ENCODE data around the gene NCAPD2.
"Not testable (repeated sequence)": the region's sequence is repeated elsewhere in the genome, so short reads cannot be mapped to it uniquely, and the experiment has no call there.

Gene NCAPD2

GRCh38 chr12:6556496-6556817 lies 62.6 kb downstream of the NCAPD2 start:
- not testable (repeated sequence) for H2BK12ac ChIP-seq (ENCODE audit: low read length in 2 of 2); DNase-seq; H3K4ac ChIP-seq (ENCODE audit: low read depth in 1 of 2, low read length in 2 of 2); H3K4me3 ChIP-seq (ENCODE audit: insufficient read depth in 1 of 2, low read depth in 1 of 2, low read length in 2 of 2); H2AFZ ChIP-seq (ENCODE audit: low read depth, low read length); H2BK15ac ChIP-seq (ENCODE audit: low read depth, poor library complexity, severe bottlenecking); H3K14ac ChIP-seq (ENCODE audit: low read length in 2 of 2); H4K91ac ChIP-seq (ENCODE audit: low read length); H3K9me3 ChIP-seq (ENCODE audit: control insufficient read depth, low read length); H2BK120ac ChIP-seq (ENCODE audit: low read depth, low read length); H3K4me2 ChIP-seq (ENCODE audit: low read length, poor library complexity, severe bottlenecking); H3K18ac ChIP-seq (ENCODE audit: low read depth in 1 of 2, low read length in 2 of 2); H2BK5ac ChIP-seq (ENCODE audit: low read depth, low read length, poor library complexity, severe bottlenecking); H3K27ac ChIP-seq (ENCODE audit: low read length, poor library complexity, severe bottlenecking); H2AK5ac ChIP-seq (ENCODE audit: low read length, severe bottlenecking); H3K27me3 ChIP-seq (ENCODE audit: control insufficient read depth in 1 of 2, insufficient read depth in 1 of 2, low read length in 2 of 2); H3K23ac ChIP-seq (ENCODE audit: low read length in 2 of 2)
- Histone ChIP-seq H3K9ac (ENCODE audit: low read length) (peak overlapping the region; percentile 37), H3K4me1 (ENCODE audit: control insufficient read depth, insufficient read depth, low read depth, low read length) (peaks cover 29% of the 10 kb centered on the region), H4K8ac (ENCODE audit: low read length) (peak overlapping the region; percentile 79), H3K79me1 (replicated peaks; ENCODE audit: low read length, poor library complexity, severe bottlenecking) (peaks cover 23% of the 10 kb centered on the region), H3K36me3 (ENCODE audit: control insufficient read depth in 1 of 2, insufficient read depth in 2 of 2, low read depth in 1 of 2, low read length in 2 of 2) (peaks cover 39 to 40% of the 10 kb centered on the region in 2 experiments)
- WGBS: 96% methylated on average over 7 of the region's 7 CpGs

- Histone ChIP-seq H4K91ac (ENCODE audit: low read length) (no peak overlapping the region), H3K27me3 (ENCODE audit: control insufficient read depth in 1 of 2, insufficient read depth in 1 of 2, low read length in 2 of 2) (no peaks in the 10 kb centered on the region), H3K14ac (ENCODE audit: low read length in 2 of 2) (no peak overlapping the region), H2BK15ac (ENCODE audit: low read depth, poor library complexity, severe bottlenecking) (no peak overlapping the region), H3K79me1 (replicated peaks; ENCODE audit: low read length, poor library complexity, severe bottlenecking) (peaks cover 26% of the 10 kb centered on the region), H2AK5ac (ENCODE audit: low read length, severe bottlenecking) (no peak overlapping the region), H3K4me1 (ENCODE audit: control insufficient read depth, insufficient read depth, low read depth, low read length) (peaks cover 25% of the 10 kb centered on the region), H2BK12ac (ENCODE audit: low read length in 2 of 2) (no peak overlapping the region), H2BK5ac (ENCODE audit: low read depth, low read length, poor library complexity, severe bottlenecking) (no peak overlapping the region), H2BK120ac (ENCODE audit: low read depth, low read length) (no peak overlapping the region), H3K4ac (ENCODE audit: low read depth in 1 of 2, low read length in 2 of 2) (no peak overlapping the region), H3K18ac (ENCODE audit: low read depth in 1 of 2, low read length in 2 of 2) (no peak overlapping the region), H4K8ac (ENCODE audit: low read length) (no peak overlapping the region), H3K4me3 (ENCODE audit: insufficient read depth in 1 of 2, low read depth in 1 of 2, low read length in 2 of 2) (no peak overlapping the region), H2AFZ (ENCODE audit: low read depth, low read length) (no peak overlapping the region), H3K27ac (ENCODE audit: low read length, poor library complexity, severe bottlenecking) (no peak overlapping the region), H3K4me2 (ENCODE audit: low read length, poor library complexity, severe bottlenecking) (no peak overlapping the region), H3K23ac (ENCODE audit: low read length in 2 of 2) (no peak overlapping the region), H3K9ac (ENCODE audit: low read length) (peak overlapping the region; percentile 37), H3K36me3 (ENCODE audit: control insufficient read depth in 1 of 2, insufficient read depth in 2 of 2, low read depth in 1 of 2, low read length in 2 of 2) (peaks cover 43 to 44% of the 10 kb centered on the region in 2 experiments), H3K9me3 (ENCODE audit: control insufficient read depth, low read length) (no peaks in the 10 kb centered on the region)
- no peak for DNase-seq
- WGBS: 98% methylated on average over 4 of the region's 4 CpGs
Measured at GRCh38 chr12:6556857-6557256, 63.0 kb downstream of the NCAPD2 start.

- H4K8ac ChIP-seq (ENCODE audit: low read length); H3K14ac ChIP-seq (ENCODE audit: low read length in 2 of 2); H2BK120ac ChIP-seq (ENCODE audit: low read depth, low read length); H3K18ac ChIP-seq (ENCODE audit: low read depth in 1 of 2, low read length in 2 of 2); H3K4ac ChIP-seq (ENCODE audit: low read depth in 1 of 2, low read length in 2 of 2); H4K91ac ChIP-seq (ENCODE audit: low read length); H3K9me3 ChIP-seq (ENCODE audit: control insufficient read depth, low read length); H3K23ac ChIP-seq (ENCODE audit: low read length in 2 of 2); H2BK12ac ChIP-seq (ENCODE audit: low read length in 2 of 2); H3K4me3 ChIP-seq (ENCODE audit: insufficient read depth in 1 of 2, low read depth in 1 of 2, low read length in 2 of 2); H2AK5ac ChIP-seq (ENCODE audit: low read length, severe bottlenecking); H2BK5ac ChIP-seq (ENCODE audit: low read depth, low read length, poor library complexity, severe bottlenecking); H3K27ac ChIP-seq (ENCODE audit: low read length, poor library complexity, severe bottlenecking); H2AFZ ChIP-seq (ENCODE audit: low read depth, low read length); H3K4me2 ChIP-seq (ENCODE audit: low read length, poor library complexity, severe bottlenecking); H3K27me3 ChIP-seq (ENCODE audit: control insufficient read depth in 1 of 2, insufficient read depth in 1 of 2, low read length in 2 of 2); H2BK15ac ChIP-seq (ENCODE audit: low read depth, poor library complexity, severe bottlenecking): not testable (repeated sequence)
- H3K79me1 ChIP-seq (replicated peaks; ENCODE audit: low read length, poor library complexity, severe bottlenecking): peaks cover 36% of the 10 kb centered on the region
- peak overlapping the region; percentile 42 for H3K9ac ChIP-seq (ENCODE audit: low read length)
- H3K4me1 ChIP-seq (ENCODE audit: control insufficient read depth, insufficient read depth, low read depth, low read length): peaks cover 15% of the 10 kb centered on the region
- DNase-seq: peak; percentile 84
- 84% methylated on average over 12 of the region's 14 CpGs for WGBS
- peaks cover 52 to 57% of the 10 kb centered on the region in 2 experiments for H3K36me3 ChIP-seq (ENCODE audit: control insufficient read depth in 1 of 2, insufficient read depth in 2 of 2, low read depth in 1 of 2, low read length in 2 of 2)
Measured at GRCh38 chr12:6558014-6558760, 64.3 kb downstream of the NCAPD2 start.

- no peak overlapping the region for H4K91ac ChIP-seq (ENCODE audit: low read length)
- no peak overlapping the region for H4K8ac ChIP-seq (ENCODE audit: low read length)
- DNase-seq: no peak
- H3K27me3 ChIP-seq (ENCODE audit: control insufficient read depth in 1 of 2, insufficient read depth in 1 of 2, low read length in 2 of 2): no peaks in the 10 kb centered on the region
- peaks cover 41% of the 10 kb centered on the region for H3K79me1 ChIP-seq (replicated peaks; ENCODE audit: low read length, poor library complexity, severe bottlenecking)
- H3K4ac ChIP-seq (ENCODE audit: low read depth in 1 of 2, low read length in 2 of 2): no peak overlapping the region
- H3K23ac ChIP-seq (ENCODE audit: low read length in 2 of 2): no peak overlapping the region
- peak overlapping the region; percentile 45 for H3K9ac ChIP-seq (ENCODE audit: low read length)
- no peak overlapping the region for H3K14ac ChIP-seq (ENCODE audit: low read length in 2 of 2)
- H2BK12ac ChIP-seq (ENCODE audit: low read length in 2 of 2): no peak overlapping the region
- no peaks in the 10 kb centered on the region for H3K9me3 ChIP-seq (ENCODE audit: control insufficient read depth, low read length)
- no peak overlapping the region for H3K27ac ChIP-seq (ENCODE audit: low read length, poor library complexity, severe bottlenecking)
- peaks cover 5% of the 10 kb centered on the region for H3K4me1 ChIP-seq (ENCODE audit: control insufficient read depth, insufficient read depth, low read depth, low read length)
- H2BK120ac ChIP-seq (ENCODE audit: low read depth, low read length): no peak overlapping the region
- WGBS: 78% methylated on average over 1 of the region's 1 CpG
- H3K4me2 ChIP-seq (ENCODE audit: low read length, poor library complexity, severe bottlenecking): no peak overlapping the region
- H3K18ac ChIP-seq (ENCODE audit: low read depth in 1 of 2, low read length in 2 of 2): no peak overlapping the region
- H2BK5ac ChIP-seq (ENCODE audit: low read depth, low read length, poor library complexity, severe bottlenecking): no peak overlapping the region
- H2AK5ac ChIP-seq (ENCODE audit: low read length, severe bottlenecking): no peak overlapping the region
- no peak overlapping the region for H2BK15ac ChIP-seq (ENCODE audit: low read depth, poor library complexity, severe bottlenecking)
- H3K4me3 ChIP-seq (ENCODE audit: insufficient read depth in 1 of 2, low read depth in 1 of 2, low read length in 2 of 2): no peak overlapping the region
- peaks cover 59 to 65% of the 10 kb centered on the region in 2 experiments for H3K36me3 ChIP-seq (ENCODE audit: control insufficient read depth in 1 of 2, insufficient read depth in 2 of 2, low read depth in 1 of 2, low read length in 2 of 2)
- no peak overlapping the region for H2AFZ ChIP-seq (ENCODE audit: low read depth, low read length)
Measured at GRCh38 chr12:6559500-6559899, 65.6 kb downstream of the NCAPD2 start.

Measured in mesenchymal stem cell (in vitro differentiated cells and primary cell).